Right lobe of liver (tissue), 4 donors: ENCODE data around the gene PYGO2.

Experiments used
- POLR2A ChIP-seq: fragments of 450-650 bp; IDR thresholded peaks from one replicate; pipeline ENCODE4 v1.6.1; 2017; ENCODE audit warnings: antibody characterized with exemption, mild to moderate bottlenecking
- TF ChIP-seq, protein P1 (sequence below), 4 donors: fragments of 200-600 bp in 3 of 4; fragments of 450-650 bp in 1 of 4; IDR thresholded peaks; one replicate each; pipeline versions ENCODE4 v1.5.1 to v1.8.0; 2016 to 2022; ENCODE audit warnings: antibody characterized with exemption in 4 of 4, mild to moderate bottlenecking in 2 of 4
- donor health status: DM: no; HTN: no; CAD: no.
- donor health status: DM: no; HTN: no; CAD: no.
- donor health status: DM: no; HTN: yes; CAD: no.

DNA sequence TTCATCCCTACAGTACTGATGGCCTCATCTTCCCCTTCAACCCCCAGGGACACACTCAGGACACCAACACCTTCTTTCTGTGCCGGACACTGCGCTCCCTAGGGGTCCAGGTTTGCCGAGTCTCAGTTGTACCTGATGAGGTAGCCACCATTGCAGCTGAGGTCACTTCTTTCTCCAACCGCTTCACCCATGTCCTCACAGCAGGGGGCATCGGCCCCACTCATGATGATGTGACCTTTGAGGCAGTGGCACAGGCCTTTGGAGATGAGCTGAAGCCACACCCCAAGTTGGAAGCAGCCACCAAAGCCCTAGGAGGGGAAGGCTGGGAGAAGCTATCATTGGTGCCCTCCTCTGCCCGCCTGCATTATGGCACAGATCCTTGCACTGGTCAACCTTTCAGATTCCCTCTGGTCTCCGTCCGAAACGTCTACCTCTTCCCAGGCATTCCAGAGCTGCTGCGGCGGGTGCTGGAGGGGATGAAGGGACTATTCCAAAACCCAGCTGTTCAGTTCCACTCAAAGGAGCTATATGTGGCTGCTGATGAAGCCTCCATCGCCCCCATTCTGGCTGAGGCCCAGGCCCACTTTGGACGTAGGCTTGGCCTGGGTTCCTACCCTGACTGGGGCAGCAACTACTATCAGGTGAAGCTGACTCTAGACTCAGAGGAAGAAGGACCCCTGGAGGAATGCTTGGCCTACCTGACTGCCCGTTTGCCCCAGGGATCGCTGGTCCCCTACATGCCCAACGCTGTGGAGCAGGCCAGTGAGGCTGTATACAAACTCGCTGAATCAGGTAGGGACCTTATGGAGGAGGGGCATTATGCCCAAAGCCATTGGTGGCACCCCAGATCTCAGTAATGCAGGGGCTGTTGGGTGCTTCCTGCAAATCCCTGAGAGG lies 26.7 kb upstream of the PYGO2 start:
- TF ChIP-seq, protein P1, sequence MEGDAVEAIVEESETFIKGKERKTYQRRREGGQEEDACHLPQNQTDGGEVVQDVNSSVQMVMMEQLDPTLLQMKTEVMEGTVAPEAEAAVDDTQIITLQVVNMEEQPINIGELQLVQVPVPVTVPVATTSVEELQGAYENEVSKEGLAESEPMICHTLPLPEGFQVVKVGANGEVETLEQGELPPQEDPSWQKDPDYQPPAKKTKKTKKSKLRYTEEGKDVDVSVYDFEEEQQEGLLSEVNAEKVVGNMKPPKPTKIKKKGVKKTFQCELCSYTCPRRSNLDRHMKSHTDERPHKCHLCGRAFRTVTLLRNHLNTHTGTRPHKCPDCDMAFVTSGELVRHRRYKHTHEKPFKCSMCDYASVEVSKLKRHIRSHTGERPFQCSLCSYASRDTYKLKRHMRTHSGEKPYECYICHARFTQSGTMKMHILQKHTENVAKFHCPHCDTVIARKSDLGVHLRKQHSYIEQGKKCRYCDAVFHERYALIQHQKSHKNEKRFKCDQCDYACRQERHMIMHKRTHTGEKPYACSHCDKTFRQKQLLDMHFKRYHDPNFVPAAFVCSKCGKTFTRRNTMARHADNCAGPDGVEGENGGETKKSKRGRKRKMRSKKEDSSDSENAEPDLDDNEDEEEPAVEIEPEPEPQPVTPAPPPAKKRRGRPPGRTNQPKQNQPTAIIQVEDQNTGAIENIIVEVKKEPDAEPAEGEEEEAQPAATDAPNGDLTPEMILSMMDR (IDR thresholded peaks at IDR 0.05): no peak
- no peak for TF ChIP-seq POLR2A
